Stimulated activated CD4-positive, alpha-beta T cell treated with anti-CD3 and anti-CD28 coated beads, Interleukin-12 subunit alpha, Interleukin-12 subunit beta, amount 100 ng/mL, for 4 hours (primary cell): ENCODE measurements around the gene KRTAP5-6.

Experiments
- DNase-seq: peaks from one replicate; pipeline ENCODE4 v3.0.0-alpha.2; 2020

Gene KRTAP5-6

DNA sequence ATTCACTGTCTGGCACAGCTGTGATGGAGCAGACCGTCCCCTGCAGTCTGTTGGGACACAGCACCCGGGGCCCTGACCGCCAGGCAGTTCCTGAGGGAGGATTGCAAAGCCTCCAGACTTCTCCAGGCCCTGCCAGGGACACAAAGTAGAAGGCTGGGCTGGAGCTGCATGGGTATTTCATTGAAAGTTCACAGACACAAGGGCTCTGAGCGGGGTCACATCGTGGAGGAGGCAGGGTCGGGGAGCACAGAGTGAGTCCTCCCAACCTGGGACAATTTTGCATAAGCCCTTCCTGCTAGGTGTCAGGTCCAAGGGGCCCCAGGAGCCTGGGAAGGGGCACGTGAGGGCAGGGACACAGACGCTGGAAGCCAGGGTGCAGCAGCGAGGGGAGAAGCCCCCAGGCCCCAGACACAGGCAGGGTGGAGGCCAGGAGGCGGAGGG, 37.7 kb downstream of the KRTAP5-6 start:
- DNase-seq: no peak

GRCh38 chr11:1735271-1735670, 38.3 kb downstream of the KRTAP5-6 start:
- DNase-seq: no peak

- DNase-seq: no peak
These were observed 39.5 kb downstream of the KRTAP5-6 start for GRCh38 chr11:1736447-1736992.

GRCh38 chr11:1737080-1737757, 40.2 kb downstream of the KRTAP5-6 start:
- no peak for DNase-seq

- no peak for DNase-seq
These were observed 41.4 kb downstream of the KRTAP5-6 start for GRCh38 chr11:1738380-1738779.

- DNase-seq: no peak
These were observed 42.6 kb downstream of the KRTAP5-6 start for GRCh38 chr11:1739576-1739975.

GRCh38 chr11:1740786-1741530, 44.0 kb downstream of the KRTAP5-6 start:
- no peak for DNase-seq

- no peak for DNase-seq
These were observed 44.7 kb downstream of the KRTAP5-6 start for GRCh38 chr11:1741741-1742140.

DNA sequence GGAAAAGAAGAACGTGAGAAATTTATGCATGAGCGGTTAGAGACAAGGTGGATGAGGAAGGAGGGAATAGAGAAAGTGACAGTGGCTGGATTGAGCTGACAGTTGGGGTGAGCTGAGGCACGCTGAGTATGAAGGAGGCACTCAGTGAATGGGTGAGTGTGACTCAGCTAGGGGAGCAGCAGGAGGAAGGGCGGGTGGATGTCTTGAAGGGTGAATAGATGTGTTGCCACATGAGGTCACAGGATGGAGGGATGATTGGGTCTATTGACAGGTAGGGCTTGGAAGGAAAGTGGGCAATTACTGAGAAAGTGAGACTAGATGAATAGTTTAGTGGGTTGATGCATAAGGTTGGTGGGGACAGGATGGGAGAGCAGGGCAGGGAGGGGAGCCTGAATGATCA, 45.4 kb downstream of the KRTAP5-6 start:
- no peak for DNase-seq

- no peak for DNase-seq
These were observed 46.0 kb downstream of the KRTAP5-6 start for GRCh38 chr11:1742869-1743584.

GRCh38 chr11:1743585-1744136, 46.7 kb downstream of the KRTAP5-6 start:
- DNase-seq: no peak

GRCh38 chr11:1744137-1744886, 47.3 kb downstream of the KRTAP5-6 start:
- DNase-seq: no peak

GRCh38 chr11:1744891-1745700, 48.1 kb downstream of the KRTAP5-6 start:
- no peak for DNase-seq

DNA sequence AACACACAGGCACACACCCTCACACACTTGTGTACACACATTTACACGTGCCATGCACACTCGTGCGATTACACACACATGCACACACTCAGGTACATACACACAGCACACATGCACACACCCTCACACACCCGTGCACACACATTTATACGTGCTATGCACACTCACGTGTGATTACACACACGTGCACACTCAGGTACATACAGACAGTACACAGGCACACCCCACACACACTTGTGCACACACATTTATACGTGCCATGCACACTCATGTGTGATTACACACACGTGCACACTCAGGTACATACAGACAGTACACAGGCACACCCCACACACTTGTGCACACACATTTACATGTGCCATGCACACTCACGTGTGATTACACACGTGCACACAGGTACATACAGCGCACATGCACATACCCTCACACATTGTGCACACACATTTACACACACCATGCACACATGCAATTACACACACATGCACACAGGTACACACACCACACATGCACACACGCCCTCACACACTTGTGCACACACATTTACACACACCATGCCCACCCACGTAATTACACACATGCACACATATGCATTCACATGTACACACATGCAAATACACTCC, 48.8 kb downstream of the KRTAP5-6 start:
- no peak for DNase-seq

DNA sequence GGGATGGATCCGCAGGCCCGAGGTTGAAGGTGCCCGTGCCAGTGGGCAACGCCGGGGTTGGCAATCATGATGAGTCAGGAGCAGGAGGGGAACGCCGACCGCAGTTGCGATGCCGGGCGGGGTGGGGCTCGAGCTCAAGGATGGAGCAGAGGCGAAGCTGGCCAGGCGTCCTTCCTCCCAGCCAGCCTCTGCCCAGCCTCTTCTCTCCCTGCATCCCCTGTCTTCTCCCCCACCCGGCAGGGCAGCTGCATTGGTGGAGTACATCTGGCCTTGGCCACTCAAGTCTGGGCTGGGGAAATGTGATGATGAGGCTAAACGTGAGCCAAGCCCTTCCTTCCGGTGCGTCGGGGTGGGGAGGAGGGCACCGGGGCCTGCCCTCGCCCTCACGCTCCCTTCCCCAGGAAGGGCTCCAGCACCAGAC, 49.5 kb downstream of the KRTAP5-6 start:
- no peak for DNase-seq

GRCh38 chr11:1746956-1747752, 50.2 kb downstream of the KRTAP5-6 start:
- DNase-seq: no peak
